Measurements from ENCODE around the gene BHLHA9. TPM values are rescaled to one million over a fixed set of nuclear protein-coding genes. Genes with fewer than 3 reads are reported as not detected.
"Not testable (repeated sequence)": the region's sequence is repeated elsewhere in the genome, so short reads cannot be mapped to it uniquely, and the experiment has no call there.

Gene BHLHA9
- total RNA-seq, 2 donors from 2014 or later = not detected

DNA sequence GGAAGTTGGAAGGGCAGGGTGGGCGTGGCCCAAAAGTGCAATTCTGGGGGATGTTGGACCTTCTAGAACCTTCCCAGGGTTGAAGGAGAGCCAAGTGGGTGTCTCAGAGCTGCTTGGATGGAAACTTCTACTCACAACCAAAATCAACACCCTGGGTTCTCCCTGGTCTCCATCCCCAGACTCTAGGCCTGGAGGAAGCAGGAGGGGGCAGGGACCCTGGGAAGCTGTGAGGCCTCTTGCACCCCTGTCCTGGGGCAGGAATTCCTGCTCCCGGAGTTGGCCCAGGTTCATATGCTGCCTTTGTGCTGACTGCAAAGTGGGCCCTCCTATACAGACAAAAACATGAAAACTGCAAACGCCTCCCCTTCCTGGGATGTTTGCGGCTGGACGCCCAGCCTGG is 34.3 kb downstream of the BHLHA9 start:
- intact Hi-C loops (cut with DNase I) = no loop called here
- Histone ChIP-seq H3K4me3 (no peak overlapping the region), H3K9me3 (no peaks in the 10 kb centered on the region), H3K27ac (no peak overlapping the region), H3K27me3 (replicated peaks; ENCODE audit: insufficient read depth) (no peaks in the 10 kb centered on the region), H3K36me3 (no peaks in the 10 kb centered on the region), H3K4me1 (replicated peaks) (no peaks in the 10 kb centered on the region)
- 83% methylated on average over 3 of the region's 5 CpGs for WGBS
- DNase-seq (ENCODE audit: low spot score) = no peak
- no peak for TF ChIP-seq POLR2A (IDR thresholded peaks at IDR 0.05)
- no peak for TF ChIP-seq POLR2AphosphoS5 (IDR thresholded peaks at IDR 0.05)
- TF ChIP-seq, protein P1, sequence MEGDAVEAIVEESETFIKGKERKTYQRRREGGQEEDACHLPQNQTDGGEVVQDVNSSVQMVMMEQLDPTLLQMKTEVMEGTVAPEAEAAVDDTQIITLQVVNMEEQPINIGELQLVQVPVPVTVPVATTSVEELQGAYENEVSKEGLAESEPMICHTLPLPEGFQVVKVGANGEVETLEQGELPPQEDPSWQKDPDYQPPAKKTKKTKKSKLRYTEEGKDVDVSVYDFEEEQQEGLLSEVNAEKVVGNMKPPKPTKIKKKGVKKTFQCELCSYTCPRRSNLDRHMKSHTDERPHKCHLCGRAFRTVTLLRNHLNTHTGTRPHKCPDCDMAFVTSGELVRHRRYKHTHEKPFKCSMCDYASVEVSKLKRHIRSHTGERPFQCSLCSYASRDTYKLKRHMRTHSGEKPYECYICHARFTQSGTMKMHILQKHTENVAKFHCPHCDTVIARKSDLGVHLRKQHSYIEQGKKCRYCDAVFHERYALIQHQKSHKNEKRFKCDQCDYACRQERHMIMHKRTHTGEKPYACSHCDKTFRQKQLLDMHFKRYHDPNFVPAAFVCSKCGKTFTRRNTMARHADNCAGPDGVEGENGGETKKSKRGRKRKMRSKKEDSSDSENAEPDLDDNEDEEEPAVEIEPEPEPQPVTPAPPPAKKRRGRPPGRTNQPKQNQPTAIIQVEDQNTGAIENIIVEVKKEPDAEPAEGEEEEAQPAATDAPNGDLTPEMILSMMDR (IDR thresholded peaks at IDR 0.05) = no peak

DNA sequence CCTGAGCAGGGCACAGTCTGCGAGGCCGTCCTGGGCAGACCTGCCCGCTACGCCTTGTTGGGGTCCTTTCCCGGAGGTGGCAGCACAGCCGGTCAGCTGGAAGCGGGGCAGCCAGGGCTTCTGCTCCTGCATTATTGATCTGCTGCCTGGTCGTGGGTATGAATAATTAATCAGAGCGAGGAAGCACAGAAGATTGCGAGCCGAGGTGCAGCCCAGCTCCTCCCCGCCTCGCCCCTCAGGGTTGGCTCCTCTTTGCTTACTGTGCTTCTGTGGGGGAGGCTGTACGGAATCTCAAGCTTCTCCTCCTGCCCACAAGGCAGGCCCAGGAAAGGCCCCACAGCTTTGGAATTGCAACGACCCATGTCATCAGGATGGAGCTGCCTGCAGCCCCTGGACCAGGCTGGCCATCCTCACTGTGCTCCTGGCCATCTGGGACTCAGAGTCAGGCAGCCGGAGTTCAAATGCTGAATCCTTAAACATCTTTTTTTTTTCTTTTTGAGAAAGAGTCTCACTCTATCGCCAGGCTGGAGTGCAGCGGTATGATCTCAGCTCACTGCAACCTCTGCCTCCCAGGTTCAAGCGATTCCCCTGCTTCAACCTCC is 34.8 kb downstream of the BHLHA9 start:
- H3K4me1 ChIP-seq (replicated peaks) = no peaks in the 10 kb centered on the region
- no peaks in the 10 kb centered on the region for H3K36me3 ChIP-seq
- intact Hi-C loops (cut with DNase I) = no loop called here
- 82% methylated on average over 19 of the region's 19 CpGs for WGBS
- H3K9me3 ChIP-seq = no peaks in the 10 kb centered on the region
- no peak overlapping the region for H3K27ac ChIP-seq
- H3K4me3 ChIP-seq = no peak overlapping the region
- no peak for DNase-seq (ENCODE audit: low spot score)
- no peaks in the 10 kb centered on the region for H3K27me3 ChIP-seq (replicated peaks; ENCODE audit: insufficient read depth)
- TF ChIP-seq, protein P1 (IDR thresholded peaks at IDR 0.05) = no peak
- TF ChIP-seq POLR2AphosphoS5 (IDR thresholded peaks at IDR 0.05) = no peak
- TF ChIP-seq POLR2A (IDR thresholded peaks at IDR 0.05) = no peak

DNA sequence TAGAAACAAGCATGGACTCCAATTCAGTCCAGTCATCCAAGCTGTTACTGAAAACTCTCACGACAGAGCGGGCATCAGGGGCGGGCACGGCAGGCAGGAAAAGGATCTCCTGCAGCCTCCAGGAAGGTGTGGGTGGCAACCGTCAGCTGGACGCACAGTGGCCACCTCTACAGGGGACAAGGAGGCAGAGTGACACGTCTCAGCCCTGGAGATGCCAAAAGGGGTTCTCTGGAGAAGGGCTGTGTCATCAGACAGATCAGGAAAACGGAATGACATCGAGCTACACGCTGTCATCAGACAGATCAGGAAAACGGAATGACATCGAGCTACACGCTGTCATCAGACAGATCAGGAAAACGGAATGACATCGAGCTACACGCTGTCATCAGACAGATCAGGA is 37.6 kb downstream of the BHLHA9 start:
- H3K27me3 ChIP-seq (replicated peaks; ENCODE audit: insufficient read depth); H3K4me3 ChIP-seq; H3K4me1 ChIP-seq (replicated peaks); DNase-seq (ENCODE audit: low spot score); H3K9me3 ChIP-seq; H3K36me3 ChIP-seq; intact Hi-C loops (cut with DNase I); H3K27ac ChIP-seq: not testable (repeated sequence)
- 82% methylated on average over 14 of the region's 16 CpGs for WGBS

DNA sequence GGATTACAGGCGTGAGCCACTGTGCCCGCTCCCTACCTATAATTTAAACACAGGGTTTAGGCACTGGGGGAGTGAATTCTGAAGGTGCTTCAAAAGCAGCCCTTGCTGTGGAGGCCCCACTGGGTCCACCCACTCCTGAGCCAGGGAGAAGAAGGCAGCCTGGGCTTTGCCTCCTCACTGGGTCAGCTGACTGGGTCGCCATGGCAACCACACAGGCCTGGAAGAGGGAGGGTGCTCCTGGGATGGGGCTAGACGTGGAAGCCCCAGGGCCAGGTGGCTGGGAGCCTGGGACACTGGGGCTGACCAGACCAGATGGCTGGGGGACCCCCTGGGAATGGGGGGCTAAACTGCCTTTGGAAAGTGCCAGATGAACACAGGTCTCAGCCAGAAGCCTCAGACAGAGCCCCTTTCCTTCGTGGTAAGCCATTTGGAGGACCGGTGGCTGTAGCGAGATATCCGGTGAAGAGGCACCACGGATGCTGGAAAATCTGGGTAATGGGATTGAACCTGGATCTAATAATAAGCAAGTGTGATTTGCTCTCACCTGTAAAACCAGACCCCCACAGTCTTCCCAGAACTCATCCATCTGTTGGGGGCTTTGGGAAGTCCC is 42.1 kb downstream of the BHLHA9 start:
- Histone ChIP-seq H3K4me1 (replicated peaks) (no peaks in the 10 kb centered on the region), H3K27ac (no peak overlapping the region), H3K36me3 (no peaks in the 10 kb centered on the region), H3K4me3 (no peak overlapping the region), H3K9me3 (no peaks in the 10 kb centered on the region), H3K27me3 (replicated peaks; ENCODE audit: insufficient read depth) (no peaks in the 10 kb centered on the region)
- DNase-seq (ENCODE audit: low spot score) = no peak
- TF ChIP-seq POLR2AphosphoS5 (IDR thresholded peaks at IDR 0.05) (no peak), POLR2A (IDR thresholded peaks at IDR 0.05) (no peak)
- TF ChIP-seq, protein P1 (IDR thresholded peaks at IDR 0.05) = no peak
- intact Hi-C loops (cut with DNase I) = no loop called here
- 59% methylated on average over 9 of the region's 9 CpGs for WGBS

DNA sequence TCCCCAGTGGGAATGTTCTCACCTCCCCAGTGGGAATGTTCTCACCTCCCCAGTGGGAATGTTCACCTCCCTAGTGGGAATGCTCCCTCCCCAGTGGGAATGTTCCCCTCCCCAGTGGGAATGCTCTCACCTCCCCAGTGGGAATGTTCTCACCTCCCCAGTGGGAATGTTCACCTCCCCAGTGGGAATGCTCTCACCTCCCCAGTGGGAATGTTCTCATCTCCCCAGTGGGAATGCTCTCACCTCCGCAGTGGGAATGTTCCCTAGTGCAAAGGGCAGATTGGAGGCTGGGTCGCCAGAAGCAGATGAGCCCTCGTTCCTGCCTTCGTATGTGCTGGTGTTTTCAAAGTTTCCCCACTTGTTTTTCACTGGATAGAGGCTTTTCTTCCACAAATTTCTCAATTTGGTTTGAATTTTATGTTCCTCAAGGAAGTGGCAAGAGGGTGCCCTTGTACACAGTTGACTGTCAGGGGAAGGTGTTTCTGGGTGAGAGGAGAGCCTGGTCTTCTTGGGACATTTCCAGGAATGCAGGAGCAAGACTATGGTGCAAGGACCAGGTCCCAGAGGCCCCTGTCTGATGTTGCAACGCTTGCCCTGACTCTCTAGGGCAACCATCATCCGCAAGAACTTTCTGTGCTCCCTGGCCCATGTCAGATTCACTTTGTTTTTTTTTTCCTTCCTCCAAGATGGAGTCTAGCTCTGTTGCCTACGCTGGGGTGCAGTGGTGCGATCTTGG is 43.2 kb downstream of the BHLHA9 start:
- Histone ChIP-seq H3K27me3 (replicated peaks; ENCODE audit: insufficient read depth) (no peaks in the 10 kb centered on the region), H3K4me3 (no peak overlapping the region), H3K9me3 (no peaks in the 10 kb centered on the region), H3K27ac (no peak overlapping the region), H3K4me1 (replicated peaks) (no peaks in the 10 kb centered on the region), H3K36me3 (no peaks in the 10 kb centered on the region)
- TF ChIP-seq POLR2A (IDR thresholded peaks at IDR 0.05) (no peak), POLR2AphosphoS5 (IDR thresholded peaks at IDR 0.05) (no peak)
- TF ChIP-seq, protein P1 (IDR thresholded peaks at IDR 0.05) = no peak
- 80% methylated on average over 8 of the region's 8 CpGs for WGBS
- DNase-seq (ENCODE audit: low spot score) = no peak
- intact Hi-C loops (cut with DNase I) = no loop called here
